Loucy (cell line): ENCODE measurements around the gene HYI.

Experiments
- H2AFZ ChIP-seq: fragments of 200-600 bp; sonication (generic); 2 replicates; pipeline ENCODE4 v1.6.0; 2016; ENCODE audit warnings: antibody characterized with exemption, mild to moderate bottlenecking, low read length, moderate library complexity
- H3F3A ChIP-seq: fragments of 200-600 bp; 2 replicates; pipeline ENCODE4 v1.6.0; 2016; ENCODE audit warnings: antibody characterized with exemption, low read depth, mild to moderate bottlenecking
- H3K27me3 ChIP-seq: fragments of 200-600 bp; sonication (generic); 2 replicates; pipeline ENCODE4 v1.6.1; 2014; ENCODE audit warnings: low read length, mild to moderate bottlenecking; ENCODE audit not compliant: insufficient read depth, poor library complexity, severe bottlenecking
- H3K36me3 ChIP-seq: fragments of 200-600 bp; sonication (generic); 2 replicates; pipeline ENCODE4 v1.6.1; 2016; ENCODE audit warnings: low read length; ENCODE audit not compliant: insufficient read depth
- H3K4me1 ChIP-seq: fragments of 200-600 bp; sonication (generic); 2 replicates; pipeline ENCODE4 v1.5.1; 2014; ENCODE audit warnings: low read length, mild to moderate bottlenecking; ENCODE audit not compliant: insufficient read depth, poor library complexity, severe bottlenecking
- H3K4me2 ChIP-seq: fragments of 200-600 bp; sonication (generic); 2 replicates; pipeline ENCODE4 v1.6.0; 2014; ENCODE audit warnings: antibody characterized with exemption, low read length, low read depth, mild to moderate bottlenecking; ENCODE audit not compliant: poor library complexity, severe bottlenecking
- H3K4me3 ChIP-seq: fragments of 200-600 bp; sonication (generic); 2 replicates; pipeline ENCODE4 v1.5.1; 2014; ENCODE audit warnings: low read length, mild to moderate bottlenecking, mixed read lengths; ENCODE audit not compliant: poor library complexity, severe bottlenecking
- H3K79me2 ChIP-seq: fragments of 200-600 bp; sonication (generic); 2 replicates; pipeline ENCODE4 v1.6.1; 2014; ENCODE audit warnings: low read length; ENCODE audit not compliant: insufficient read depth
- H3K9ac ChIP-seq: fragments of 200-600 bp; sonication (generic); 2 replicates; pipeline ENCODE4 v1.6.0; 2014; ENCODE audit warnings: mild to moderate bottlenecking, low read depth, low read length, moderate library complexity; ENCODE audit not compliant: poor library complexity, severe bottlenecking
- H3K9me2 ChIP-seq: fragments of 200-600 bp; sonication (generic); replicated peaks from 2 replicates; pipeline ENCODE4 v1.6.1; 2016; ENCODE audit warnings: low read depth, low read length, mixed read lengths
- H3K9me3 ChIP-seq: fragments of 200-600 bp; sonication (generic); 2 replicates; pipeline ENCODE4 v1.6.1; 2014; ENCODE audit warnings: mild to moderate bottlenecking, antibody characterized with exemption, low read length, low read depth; ENCODE audit not compliant: insufficient read depth
- H4K20me1 ChIP-seq: fragments of 200-600 bp; sonication (generic); 2 replicates; pipeline ENCODE4 v1.6.0; 2014; ENCODE audit warnings: antibody characterized with exemption, low read length, mild to moderate bottlenecking; ENCODE audit not compliant: insufficient read depth, poor library complexity, severe bottlenecking
- EZH2phosphoT487 ChIP-seq: fragments of 200-600 bp; IDR thresholded peaks from 2 replicates; pipeline ENCODE4 v1.6.1; 2018; ENCODE audit warnings: antibody characterized with exemption, mild to moderate bottlenecking, moderate library complexity, borderline replicate concordance
- TF ChIP-seq, protein P1 (sequence below): fragments of 200-600 bp; sonication (generic); conservative IDR thresholded peaks from 2 replicates; pipeline ENCODE4 v1.5.1; 2014; ENCODE audit warnings: mild to moderate bottlenecking, antibody characterized with exemption, low read length

The HYI gene

DNA sequence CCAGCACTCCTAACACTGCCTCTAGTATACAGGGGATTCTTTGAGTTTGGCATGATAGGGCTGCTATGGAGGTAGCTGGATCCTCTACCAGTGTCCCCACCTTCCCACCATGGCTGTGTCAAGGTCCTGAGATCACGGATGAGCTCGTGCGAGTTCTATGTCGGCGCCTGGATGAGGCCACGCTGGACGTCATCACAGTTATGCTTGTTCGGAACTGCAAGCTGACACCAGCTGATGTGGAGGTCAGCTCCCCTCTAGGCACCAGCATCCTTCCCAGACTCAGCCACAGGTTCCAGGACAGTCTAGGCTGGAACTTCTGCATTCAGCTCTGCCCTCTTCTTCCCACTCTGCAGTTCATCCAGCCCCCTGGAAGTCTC lies 15.2 kb downstream of the HYI start:
- Histone ChIP-seq H3K4me2 (no peak overlapping the region), H3K9me3 (no peaks in the 10 kb centered on the region), H3F3A (no peaks in the 10 kb centered on the region), H3K9ac (no peak overlapping the region), H3K4me1 (no peaks in the 10 kb centered on the region), H3K9me2 (no peaks in the 10 kb centered on the region), H3K4me3 (no peak overlapping the region), H3K79me2 (no peaks in the 10 kb centered on the region), H3K36me3 (peaks cover 14% of the 10 kb centered on the region; the same call in 1 of the 2 replicates), H4K20me1 (no peaks in the 10 kb centered on the region), H2AFZ (no peak overlapping the region), H3K27me3 (no peaks in the 10 kb centered on the region)
- TF ChIP-seq, protein P1, sequence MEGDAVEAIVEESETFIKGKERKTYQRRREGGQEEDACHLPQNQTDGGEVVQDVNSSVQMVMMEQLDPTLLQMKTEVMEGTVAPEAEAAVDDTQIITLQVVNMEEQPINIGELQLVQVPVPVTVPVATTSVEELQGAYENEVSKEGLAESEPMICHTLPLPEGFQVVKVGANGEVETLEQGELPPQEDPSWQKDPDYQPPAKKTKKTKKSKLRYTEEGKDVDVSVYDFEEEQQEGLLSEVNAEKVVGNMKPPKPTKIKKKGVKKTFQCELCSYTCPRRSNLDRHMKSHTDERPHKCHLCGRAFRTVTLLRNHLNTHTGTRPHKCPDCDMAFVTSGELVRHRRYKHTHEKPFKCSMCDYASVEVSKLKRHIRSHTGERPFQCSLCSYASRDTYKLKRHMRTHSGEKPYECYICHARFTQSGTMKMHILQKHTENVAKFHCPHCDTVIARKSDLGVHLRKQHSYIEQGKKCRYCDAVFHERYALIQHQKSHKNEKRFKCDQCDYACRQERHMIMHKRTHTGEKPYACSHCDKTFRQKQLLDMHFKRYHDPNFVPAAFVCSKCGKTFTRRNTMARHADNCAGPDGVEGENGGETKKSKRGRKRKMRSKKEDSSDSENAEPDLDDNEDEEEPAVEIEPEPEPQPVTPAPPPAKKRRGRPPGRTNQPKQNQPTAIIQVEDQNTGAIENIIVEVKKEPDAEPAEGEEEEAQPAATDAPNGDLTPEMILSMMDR: no peak

GRCh38 chr1:43438006-43438405 lies 15.7 kb downstream of the HYI start:
- Histone ChIP-seq H4K20me1 (no peaks in the 10 kb centered on the region), H3K9me2 (no peaks in the 10 kb centered on the region)

DNA sequence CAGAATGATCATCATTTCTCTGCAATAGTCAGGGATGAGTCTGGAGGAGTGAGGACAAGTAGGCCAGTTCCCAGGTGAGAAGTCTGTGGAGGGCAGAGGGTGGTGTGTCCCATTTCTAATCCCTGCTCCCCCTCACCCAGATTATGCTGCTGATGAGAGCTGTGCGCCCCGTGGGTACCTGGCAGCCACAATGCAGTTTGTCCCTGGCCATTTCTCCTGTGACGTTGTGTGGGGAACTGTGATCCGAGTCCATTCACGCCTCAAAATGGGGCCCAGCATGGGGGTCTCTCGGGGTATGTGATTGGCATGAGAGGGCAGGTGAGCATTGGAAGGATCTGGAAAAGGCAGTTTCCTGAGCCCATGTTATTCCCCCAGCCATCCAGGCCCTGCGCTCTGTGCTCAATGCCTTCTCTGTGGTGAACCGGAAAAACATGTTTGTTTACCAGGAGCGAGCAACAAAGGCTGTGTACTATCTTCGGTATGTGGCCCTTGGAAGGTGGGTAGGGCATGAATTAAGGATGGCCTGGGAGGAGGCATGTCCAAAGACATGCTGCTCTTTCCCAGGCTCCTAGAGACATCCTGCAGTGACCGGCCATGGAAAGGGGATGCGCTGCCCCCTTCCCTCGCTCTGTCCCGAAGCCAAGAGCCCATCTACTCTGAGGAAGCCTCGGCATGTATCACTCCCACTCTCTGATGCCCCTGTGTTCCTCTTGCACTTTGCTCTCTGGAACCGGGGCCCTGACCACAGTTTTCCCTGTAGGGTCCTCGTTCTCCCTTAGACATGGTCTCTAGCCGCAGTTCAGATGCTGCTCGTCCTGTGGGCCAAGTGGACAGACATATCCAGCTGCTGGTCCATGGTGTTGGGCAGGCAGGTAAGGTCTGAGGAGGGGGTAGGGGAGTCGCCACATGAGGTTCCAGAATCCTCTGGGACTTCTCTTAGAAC lies 16.4 kb downstream of the HYI start:
- Histone ChIP-seq H4K20me1 (no peaks in the 10 kb centered on the region), H3K9ac (no peak overlapping the region), H3K79me2 (no peaks in the 10 kb centered on the region), H3K9me2 (no peaks in the 10 kb centered on the region), H3K36me3 (peaks cover 24% of the 10 kb centered on the region; the same call in 1 of the 2 replicates), H3F3A (no peaks in the 10 kb centered on the region), H3K4me3 (no peak overlapping the region), H2AFZ (no peak overlapping the region), H3K9me3 (no peaks in the 10 kb centered on the region), H3K4me1 (no peaks in the 10 kb centered on the region), H3K27me3 (no peaks in the 10 kb centered on the region), H3K4me2 (no peak overlapping the region)
- TF ChIP-seq, protein P1: no peak
- no peak for TF ChIP-seq EZH2phosphoT487

More at GRCh38 chr1:43438006-43438405, 15.7 kb downstream of the HYI start:
- no peak overlapping the region for H3K9ac ChIP-seq
- H3K4me2 ChIP-seq: no peak overlapping the region
- no peaks in the 10 kb centered on the region for H3F3A ChIP-seq
- H2AFZ ChIP-seq: no peak overlapping the region
- H3K9me3 ChIP-seq: no peaks in the 10 kb centered on the region
- peaks cover 17% of the 10 kb centered on the region; the same call in 1 of the 2 replicates for H3K36me3 ChIP-seq
- no peaks in the 10 kb centered on the region for H3K4me1 ChIP-seq
- H3K4me3 ChIP-seq: no peak overlapping the region
- H3K79me2 ChIP-seq: no peaks in the 10 kb centered on the region
- no peaks in the 10 kb centered on the region for H3K27me3 ChIP-seq
- no peak for TF ChIP-seq EZH2phosphoT487
- TF ChIP-seq, protein P1: no peak
